DMS 273 treated with DMSO at 0.1 percent for 48 hours (cell line): ENCODE measurements around the gene STX12.
"Not testable (repeated sequence)": the region's sequence is repeated elsewhere in the genome, so short reads cannot be mapped to it uniquely, and the experiment has no call there.

ENCODE experiments used
- DNase-seq: peaks from one replicate; lab custom pipeline; 2025; lab: John Stamatoyannopoulos, UW

STX12 gene

DNA sequence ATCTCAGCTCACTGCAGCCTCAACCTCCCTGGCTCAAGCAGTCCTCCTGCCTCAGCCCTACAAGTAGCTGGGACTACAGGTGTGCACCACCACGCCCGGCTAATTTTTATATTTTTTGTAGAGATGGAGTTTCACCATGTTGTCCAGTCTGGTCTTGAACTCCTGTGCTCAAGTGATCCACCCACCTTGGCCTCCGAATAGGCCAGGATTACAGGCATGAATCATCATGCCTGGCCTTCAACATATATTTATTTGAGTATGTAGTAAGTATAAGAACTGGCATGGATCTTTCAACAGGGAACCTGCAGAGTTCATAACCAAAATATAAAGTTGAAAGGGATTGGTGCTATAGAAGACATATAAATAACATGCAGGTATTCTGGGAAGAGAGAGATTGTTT lies 2.3 kb downstream of the STX12 start:
- DNase-seq = not testable (repeated sequence)

DNA sequence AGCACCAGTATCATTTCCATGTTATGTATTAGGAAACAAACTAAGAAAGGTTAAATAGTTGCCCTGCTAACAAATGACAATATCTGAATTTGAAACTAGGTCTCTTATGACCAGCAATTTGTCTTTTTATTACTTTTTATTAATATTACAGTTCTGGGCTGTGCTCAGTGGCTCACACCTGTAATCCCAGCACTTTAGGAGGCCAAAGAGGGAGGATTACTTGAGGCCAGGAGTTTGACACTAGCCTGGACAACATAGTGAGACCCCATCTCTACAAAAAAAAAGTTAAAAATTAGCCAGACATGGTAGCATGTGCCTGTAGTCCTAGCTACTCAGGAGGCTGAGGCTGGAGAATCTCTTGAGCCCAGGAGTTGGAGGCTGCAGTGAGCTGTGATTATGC lies 3.3 kb downstream of the STX12 start:
- not testable (repeated sequence) for DNase-seq

DNA sequence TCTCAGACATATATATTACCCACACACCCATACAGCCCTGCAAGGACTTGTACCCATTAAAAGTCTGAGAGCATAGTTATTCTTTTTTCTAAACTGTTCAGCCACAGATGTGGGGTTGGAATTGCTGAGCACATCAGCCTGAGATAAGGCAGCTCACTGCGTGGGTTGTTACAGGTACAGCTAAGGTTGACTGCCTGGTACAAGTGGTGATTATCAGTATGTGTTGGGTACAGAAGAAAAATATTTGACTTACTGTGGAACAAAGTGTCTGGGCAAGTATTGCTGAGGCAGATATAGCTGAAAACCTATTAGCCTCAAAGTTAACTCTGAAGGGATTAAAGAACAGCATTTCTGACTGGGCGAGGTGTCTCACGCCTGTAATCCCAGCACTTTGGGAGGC lies 5.0 kb downstream of the STX12 start:
- DNase-seq = no peak

DNA sequence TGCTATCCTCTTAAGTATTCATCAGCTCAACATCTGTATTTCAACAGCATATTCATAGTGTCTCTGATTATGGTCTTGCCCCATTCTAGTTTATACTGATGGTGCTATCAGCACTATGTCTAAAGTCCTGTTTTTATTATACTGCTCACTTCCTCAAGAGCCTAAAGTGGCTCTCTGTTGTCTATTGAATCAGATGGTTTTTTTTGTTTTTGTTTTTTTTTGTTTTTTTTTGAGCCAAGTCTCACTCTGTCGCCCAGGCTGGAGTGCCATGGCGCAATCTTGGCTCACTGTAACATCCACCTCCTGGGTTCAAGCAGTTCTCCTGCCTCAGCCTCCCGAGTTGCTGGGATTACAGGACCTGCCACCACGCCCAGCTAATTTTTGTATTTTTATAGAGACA lies 6.1 kb downstream of the STX12 start:
- DNase-seq = no peak

DNA sequence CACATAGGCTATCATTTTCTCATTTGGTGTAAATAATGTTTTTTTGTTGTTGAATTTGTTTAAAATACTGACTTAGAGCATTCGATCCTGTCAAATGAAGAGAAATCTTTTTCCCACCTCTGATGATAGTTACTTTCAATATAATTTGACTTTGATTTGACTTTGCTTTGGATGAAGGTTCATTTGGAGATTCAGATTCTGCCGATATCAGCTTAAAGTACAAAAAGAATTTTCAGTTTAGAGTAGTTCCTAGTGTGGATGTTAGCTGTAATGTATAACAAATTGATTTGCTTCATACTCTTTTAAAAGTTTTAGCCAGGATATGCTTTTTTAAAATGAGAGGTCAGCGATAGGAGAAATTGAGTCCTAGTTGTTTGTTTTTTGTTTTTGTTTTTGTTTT lies 9.9 kb downstream of the STX12 start:
- no peak for DNase-seq

DNA sequence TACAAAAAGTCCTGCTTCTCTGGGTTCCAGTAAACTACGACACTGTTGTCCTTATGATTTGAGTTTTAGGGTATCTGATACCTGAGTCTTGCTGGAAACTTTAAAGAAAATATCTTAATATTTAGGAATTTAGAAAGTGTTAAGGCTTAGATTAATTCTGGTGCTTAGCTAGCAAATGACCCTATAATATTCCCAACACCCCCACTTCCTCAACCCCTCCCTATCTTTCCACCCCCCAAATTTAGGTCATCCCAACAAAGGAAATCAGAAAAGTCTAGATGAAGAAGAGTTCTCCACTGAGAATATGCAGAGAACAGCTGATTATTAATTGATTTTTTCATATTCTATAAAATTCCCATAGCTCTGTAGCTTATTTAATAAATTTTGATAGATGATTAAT lies 11.7 kb downstream of the STX12 start:
- DNase-seq = no peak

DNA sequence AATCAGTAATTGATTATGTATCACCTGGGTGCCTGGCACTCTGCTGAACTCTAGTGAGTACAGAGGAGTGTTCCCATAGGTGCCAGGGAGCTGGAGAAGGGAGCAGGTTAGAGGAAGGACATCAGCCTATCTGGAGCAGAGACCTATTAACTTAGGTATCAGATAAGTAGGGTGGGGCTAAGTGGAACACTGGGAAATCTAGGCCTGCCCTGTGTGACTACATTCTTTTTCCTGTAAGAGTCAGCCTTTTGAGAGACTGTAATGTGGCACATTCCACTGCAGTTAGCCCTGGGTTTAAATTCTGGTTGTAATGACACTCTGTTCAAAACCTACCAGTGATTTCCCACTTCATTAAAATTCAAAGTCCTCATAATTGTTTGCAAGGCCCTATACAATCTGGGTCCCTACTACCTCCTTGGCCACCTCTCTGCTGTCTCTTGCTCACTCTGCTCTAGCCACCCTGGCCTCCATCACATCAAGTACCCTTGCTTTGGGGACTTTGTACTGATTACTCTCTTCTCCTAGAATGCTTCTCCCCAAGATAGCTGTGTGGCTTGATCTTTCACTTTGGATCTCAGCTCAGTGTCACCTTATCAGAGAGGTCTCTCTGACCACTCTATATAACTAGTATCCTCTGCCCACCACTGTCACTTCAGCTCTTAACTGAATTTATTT lies 12.9 kb downstream of the STX12 start:
- no peak for DNase-seq

DNA sequence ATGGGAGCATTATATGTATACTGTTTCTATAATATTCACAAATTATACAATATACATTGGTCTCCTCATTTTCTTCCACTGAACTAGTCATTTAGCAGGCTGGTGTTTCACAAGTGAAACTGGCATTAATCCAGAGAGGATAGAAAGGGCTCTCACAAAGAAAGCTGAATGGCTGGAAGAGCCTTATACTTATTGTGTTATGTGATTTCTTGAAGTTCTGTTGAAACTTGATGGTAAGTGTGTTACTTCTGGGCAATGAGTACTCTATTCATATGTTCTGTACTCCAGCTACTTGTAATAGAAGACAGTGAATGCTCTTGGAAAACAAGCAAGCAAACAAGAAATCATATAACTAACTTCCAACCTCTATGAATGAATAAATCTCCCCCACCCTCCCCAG lies 14.9 kb downstream of the STX12 start:
- DNase-seq = no peak

DNA sequence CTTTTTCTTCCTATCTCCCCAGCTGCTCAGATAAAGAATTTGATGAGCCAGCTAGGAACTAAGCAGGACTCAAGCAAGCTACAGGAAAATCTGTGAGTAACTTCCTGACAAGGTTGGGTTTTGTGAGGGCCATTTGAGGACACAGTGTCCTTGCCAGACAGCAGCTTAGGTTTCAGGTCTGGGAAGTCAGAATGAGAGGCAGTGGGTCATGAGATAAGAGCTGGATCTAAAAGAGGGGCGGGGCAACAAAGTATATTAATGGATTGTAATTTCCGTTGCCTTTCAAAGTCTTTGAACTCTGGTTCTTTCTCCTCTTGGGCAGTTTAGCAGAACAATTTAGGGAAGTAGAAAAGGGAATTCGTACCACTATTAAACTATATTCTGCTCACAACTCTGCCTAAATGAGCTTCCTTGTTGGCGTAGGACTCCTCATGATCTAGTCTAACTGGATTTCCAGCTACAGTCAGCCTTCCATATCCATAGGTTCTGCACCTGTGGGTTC lies 16.6 kb downstream of the STX12 start:
- DNase-seq = no peak

DNA sequence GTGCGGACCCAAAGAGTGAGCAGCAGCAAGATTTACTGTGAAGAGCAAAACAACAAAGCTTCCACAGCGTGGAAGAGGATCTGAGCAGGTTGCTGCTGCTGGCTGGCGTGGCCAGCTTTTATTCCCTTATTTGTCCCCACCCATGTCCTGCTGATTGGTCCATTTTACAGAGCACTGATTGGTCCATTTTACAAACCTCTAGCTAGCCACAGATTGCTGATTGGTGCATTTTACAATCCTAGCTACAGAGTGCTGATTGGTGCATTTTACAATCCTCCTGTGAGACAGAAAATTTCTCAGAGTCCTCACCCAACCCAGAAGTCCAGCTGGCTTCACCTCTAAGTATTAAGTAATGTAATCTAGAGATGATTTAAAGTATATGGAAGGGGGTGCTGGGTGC lies 17.3 kb downstream of the STX12 start:
- not testable (repeated sequence) for DNase-seq

DNA sequence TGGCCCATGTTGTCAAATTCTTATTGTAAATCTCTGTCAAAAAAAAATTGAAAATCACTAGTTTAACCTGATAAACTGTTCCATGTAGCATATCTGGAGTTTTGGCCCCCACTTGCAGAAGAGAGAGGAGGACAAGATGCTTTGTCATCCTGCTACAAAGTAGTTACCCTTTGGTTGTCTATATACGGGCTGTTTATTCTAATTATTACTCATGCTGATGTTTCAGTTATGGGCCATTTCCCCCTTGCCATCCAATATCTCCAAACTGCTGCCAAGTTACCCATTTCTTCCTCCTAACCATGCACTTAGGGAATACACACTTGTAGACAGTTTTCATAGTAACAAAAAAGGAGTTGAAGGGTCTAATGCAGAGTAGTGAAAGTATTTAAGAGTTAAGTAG lies 22.6 kb downstream of the STX12 start:
- DNase-seq = no peak

DNA sequence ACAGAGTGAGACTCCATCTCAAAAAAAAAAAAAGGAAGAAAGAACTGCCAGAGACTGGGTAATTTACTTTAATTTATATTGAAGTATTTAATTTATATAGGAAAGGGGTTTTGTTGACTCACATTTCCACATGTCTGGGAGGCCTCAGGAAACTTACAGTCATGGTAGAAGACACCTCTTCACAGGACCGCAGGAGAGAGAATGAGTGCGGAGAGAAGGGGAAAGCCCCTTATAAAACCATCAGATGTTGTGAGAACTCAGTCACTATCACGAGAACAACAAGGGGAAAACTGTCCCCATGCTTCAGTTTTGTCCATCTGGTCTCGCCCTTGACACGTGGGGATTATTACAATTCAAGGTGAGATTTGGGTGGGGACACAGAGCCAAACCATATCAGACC lies 31.8 kb downstream of the STX12 start:
- DNase-seq = no peak

DNA sequence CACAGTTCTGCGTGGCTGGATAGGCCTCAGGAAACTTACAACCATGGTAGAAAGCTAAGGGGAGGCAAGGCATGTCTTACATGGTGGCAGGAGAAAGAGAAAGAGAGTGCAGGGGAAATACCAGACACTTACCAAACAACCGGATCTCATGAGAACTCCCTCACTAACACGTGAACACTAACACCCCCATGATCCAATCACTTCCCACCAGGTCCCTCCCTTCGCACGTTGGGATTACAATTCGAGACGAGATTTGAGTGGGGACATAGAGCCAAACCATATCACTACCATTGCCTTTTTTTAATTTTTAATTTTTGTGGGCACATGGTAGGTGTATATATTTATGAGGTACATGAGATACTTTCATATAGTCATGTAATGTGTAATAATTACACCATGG lies 33.7 kb downstream of the STX12 start:
- no peak for DNase-seq

DNA sequence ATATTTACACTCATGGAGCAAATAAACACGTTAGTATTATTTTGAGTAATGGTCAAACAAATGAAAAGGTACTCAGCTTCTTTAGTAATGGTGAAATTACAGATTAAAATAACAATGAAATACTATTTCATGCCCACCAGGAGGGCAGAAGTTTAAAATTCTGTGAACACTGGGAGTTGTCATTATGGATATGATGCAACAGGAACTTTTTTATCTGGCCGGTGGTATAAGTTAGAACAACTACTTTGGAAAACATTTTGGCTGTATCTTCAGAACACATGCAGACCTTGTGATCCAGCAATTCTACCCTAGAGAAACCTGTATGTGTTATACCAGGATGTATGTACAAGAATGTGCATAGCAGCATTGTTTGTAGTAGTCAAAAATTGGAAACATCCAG lies 34.4 kb downstream of the STX12 start:
- DNase-seq = no peak

DNA sequence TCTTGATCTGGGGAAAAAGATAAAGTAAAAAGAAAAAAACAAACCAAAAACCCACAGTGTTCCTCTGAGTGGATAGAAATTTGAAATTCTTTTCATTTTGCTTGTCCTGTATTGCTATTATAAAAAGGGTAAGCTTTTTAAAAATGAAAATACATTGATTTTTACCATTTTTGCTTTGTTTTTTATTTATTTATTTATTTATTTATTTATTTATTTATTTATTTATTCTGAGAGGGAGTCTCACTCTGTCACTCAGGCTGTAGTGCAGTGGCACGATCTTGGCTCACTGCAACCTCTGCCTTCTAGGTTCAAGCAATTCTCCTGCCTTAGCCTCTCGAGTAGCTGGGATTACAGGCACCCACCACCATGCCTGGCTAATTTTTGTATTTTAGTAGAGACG lies 35.1 kb downstream of the STX12 start:
- not testable (repeated sequence) for DNase-seq

DNA sequence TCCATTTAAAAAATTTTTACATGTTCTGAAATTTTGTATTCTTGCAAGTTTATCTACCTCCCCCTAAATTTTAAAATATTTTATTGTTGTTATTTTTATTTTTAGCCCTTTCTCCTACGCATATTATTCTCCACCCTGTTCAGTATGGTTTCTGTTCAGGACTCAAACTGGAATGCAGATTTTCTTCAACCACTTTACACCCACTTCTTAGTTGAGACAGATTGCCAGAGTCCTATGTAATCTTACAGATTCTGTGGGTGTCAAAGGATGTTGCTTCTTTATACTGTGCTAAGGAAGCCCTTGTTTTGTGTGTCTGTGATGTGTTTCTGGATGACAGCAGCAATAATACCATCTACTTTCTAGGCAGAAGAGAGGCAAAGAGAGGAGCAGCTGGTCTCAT lies 36.9 kb downstream of the STX12 start:
- no peak for DNase-seq

DNA sequence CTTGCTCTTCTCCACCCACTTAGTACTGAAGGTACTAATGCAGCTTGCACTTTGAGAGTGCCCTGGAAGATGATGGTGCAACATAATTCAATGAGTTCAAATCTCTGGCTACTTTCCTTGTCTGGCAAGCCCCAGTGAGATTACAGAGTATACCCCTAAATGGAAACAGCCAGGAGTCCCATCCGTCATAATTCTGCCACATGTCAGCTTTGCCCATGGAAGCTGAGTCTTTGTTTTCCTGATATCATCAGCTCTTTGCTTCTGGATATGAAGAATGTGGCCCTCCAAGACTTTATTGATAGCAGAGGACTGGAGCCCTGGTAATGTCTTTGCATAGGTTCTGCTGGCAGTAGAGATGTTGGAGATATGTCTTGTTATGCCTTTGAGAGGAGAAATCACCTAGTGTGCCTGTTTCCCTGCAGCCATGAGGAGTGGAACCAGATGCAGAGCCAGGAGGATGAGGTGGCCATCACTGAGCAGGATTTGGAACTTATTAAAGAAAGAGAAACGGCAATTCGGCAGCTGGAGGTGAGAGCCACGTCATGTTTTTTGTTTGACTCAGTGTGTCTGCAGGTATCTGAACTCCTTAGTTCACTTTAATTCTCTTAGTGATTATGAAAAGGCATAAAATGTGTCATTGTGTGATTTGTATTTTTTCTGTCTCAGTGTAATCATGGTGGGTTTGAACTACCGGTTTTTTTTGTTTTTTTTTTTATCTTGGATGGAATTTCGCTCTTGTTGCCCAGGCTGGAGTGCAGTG lies 38.9 kb downstream of the STX12 start:
- no peak for DNase-seq

DNA sequence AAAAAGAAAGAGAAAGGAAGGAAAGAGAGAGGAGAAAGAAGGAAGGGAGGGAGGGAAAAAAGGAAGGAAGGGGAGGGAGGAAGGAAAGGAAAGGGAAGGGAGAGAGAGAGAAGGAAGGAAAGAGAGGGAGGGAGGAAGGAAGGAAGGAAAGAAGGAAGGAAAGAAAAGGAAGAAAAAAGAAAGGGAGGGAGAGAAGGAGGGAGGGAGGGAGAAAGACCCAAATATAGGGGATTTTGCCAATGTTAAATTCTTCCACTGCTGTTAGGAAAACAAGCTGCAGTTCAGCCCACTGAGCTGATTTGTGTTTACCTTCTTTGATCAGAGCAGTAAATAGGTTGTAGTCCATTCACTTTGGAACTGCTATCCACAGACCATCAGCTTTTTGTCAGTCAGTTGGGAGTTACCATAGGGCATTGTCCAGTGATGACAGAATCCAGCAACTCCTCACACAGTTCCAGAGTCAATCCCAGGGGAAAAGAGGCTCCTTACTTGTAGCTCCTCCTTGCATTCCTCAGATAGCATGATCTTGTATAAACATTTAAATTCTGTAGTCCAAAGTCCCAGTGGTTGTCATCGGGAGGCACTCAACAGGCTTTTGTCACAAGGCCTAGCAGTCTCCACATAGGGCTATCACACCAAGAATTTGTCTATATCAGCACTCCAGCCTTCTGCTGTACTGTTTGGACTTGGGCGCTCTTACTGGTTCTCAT lies 44.1 kb downstream of the STX12 start:
- no peak for DNase-seq

DNA sequence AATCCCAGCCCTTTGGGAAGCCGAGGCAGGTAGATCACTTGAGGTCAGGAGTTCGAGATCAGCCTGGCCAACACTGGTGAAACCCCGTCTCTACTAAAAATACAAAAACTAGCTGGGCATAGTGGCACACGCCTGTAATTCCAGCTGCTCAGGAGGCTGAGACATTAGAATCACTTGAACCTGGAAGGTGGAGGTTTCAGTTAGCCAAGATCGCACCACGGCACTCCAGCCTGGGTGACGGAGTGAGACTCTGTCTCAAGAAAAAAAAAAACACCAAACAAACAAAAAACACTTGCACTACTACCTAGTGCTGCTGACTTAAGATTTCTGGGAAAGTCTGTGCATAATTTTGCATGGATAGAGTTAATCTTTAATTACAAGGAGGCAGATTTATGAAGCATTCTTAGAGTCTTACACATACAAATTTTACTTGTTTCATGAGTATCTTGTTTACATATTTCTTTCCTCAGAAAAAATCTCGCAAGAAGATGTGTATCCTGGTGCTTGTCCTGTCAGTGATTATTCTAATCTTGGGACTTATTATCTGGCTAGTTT lies 48.8 kb downstream of the STX12 start:
- DNase-seq = no peak

DNA sequence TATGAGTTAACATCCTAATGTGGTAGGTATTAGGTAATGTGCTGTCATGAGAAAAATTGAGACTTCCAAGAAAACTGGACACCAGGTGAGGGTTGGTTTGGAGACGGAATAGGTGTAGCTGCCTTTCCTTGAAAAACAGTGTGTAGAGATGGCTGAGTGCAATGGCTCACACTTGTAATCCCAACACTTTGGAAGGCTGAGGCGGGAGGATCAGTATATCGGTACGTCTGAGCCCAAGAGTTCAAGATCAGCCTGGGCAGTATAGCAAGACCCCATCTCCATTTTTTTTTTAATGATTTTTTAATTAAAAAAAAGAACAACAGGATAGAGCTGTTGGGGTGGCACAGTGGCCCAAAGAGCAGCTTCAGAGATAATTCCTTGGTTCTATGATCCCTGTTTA lies 50.8 kb downstream of the STX12 start:
- DNase-seq = no peak

DNA sequence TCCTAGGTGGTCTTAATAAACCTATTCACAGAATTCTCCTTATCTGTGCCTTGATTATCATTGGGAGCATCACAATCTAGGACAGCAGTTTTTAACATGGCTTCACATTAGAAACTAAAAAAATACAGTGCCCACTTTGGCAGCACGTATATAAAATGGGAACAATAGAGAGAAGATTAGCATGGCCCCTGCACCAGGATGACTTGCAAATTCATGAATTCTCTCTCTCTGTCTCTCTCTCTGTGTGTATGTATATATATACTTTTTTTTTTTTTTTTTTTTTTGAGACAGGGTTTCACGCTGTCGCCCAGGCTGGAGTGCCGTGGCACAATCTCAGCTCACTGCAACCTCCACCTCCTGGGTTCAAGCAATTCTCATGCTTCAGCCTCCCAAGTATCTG lies 51.4 kb downstream of the STX12 start:
- DNase-seq = no peak

DNA sequence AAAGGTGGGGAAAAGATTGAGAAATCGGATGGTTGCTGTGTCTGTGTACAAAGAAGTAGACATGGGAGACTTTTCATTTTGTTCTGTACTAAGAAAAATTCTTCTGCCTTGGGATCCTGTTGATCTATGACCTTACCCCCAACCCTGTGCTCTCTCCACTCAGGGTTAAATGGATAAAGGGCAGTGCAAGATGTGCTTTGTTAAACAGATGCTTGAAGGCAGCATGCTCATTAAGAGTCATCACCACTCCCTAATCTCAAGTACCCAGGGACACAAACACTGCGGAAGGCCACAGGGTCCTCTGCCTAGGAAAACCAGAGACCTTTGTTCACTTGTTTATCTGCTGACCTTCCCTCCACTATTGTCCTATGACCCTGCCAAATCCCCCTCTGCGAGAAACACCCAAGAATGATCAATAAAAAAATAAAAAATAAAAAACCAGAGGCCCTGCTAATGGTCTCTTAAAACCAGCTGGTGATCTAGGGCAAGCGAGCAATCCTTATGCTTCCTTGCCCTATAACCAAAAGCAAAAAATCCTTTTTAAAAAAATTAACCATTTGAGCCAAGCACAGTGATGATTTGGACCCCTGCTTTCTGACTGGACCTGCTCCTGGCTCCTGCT lies 56.4 kb downstream of the STX12 start:
- DNase-seq = not testable (repeated sequence)
